Naive thymus-derived CD4-positive, alpha-beta T cell (primary cell): ENCODE results near the gene USP11. TPM values are rescaled to one million over a fixed set of nuclear protein-coding genes. Genes with fewer than 3 reads are reported as not detected.
A peak's percentile ranks its signal among the peaks of the same experiment; 100 is the strongest.
"Not testable (repeated sequence)": the region's sequence is repeated elsewhere in the genome, so short reads cannot be mapped to it uniquely, and the experiment has no call there.

Experiments used
- ATAC-seq: fragments of 150-1000 bp; cut with Tn5 transposase; 2 replicates; pipeline ENCODE4 v1.10.0; 2021; ENCODE audit warnings: mild to moderate bottlenecking, moderate library complexity
- CTCF ChIA-PET: fragments of 350-600 bp; sonication (Branson Sonifier 250); formaldehyde crosslinking; loops from one replicate; lab custom pipeline; 2021; ENCODE audit warnings: antibody characterized with exemption; lab: Charles Lee
- POLR2A ChIA-PET: fragments of 350-600 bp; sonication (Branson Sonifier 250); formaldehyde crosslinking; loops from one replicate; lab custom pipeline; 2021; ENCODE audit warnings: antibody characterized with exemption, inconsistent platforms; lab: Charles Lee
- DNase-seq, 9 donors: peaks; one replicate each; pipeline versions ENCODE4 v3.0.0 to v3.0.0-alpha.2; 2020 to 2022; ENCODE audit warnings: mixed read lengths in 1 of 9
- H3K27ac ChIP-seq: one replicate; pipeline ENCODE4 v1.7.0; 2013; ENCODE audit warnings: mild to moderate bottlenecking, low read depth, low read length, moderate library complexity
- H3K27me3 ChIP-seq, 2 donors: one replicate each; pipeline ENCODE4 v1.7.0; 2013; ENCODE audit warnings: low read length in 2 of 2, mild to moderate bottlenecking in 2 of 2, moderate library complexity in 2 of 2; ENCODE audit not compliant: control insufficient read depth in 2 of 2, insufficient read depth in 2 of 2
- H3K36me3 ChIP-seq, 3 experiments: 1 replicate in 2 of 3; 2 replicates in 1 of 3; pipeline ENCODE4 v1.7.0; 2013; ENCODE audit warnings: low read length in 3 of 3, mild to moderate bottlenecking in 3 of 3, moderate library complexity in 1 of 3; ENCODE audit not compliant: insufficient read depth in 3 of 3, control insufficient read depth in 2 of 3
- H3K4me1 ChIP-seq, 2 donors: one replicate each; pipeline ENCODE4 v1.7.0; 2013; ENCODE audit warnings: low read length in 2 of 2, mild to moderate bottlenecking in 2 of 2, moderate library complexity in 1 of 2; ENCODE audit not compliant: control insufficient read depth in 2 of 2, insufficient read depth in 2 of 2
- H3K4me3 ChIP-seq: 2 replicates; pipeline ENCODE4 v1.7.0; 2013; ENCODE audit warnings: mild to moderate bottlenecking, low read length
- H3K9me3 ChIP-seq, 3 experiments: 1 replicate in 2 of 3; 2 replicates in 1 of 3; pipeline ENCODE4 v1.7.0; 2013; ENCODE audit warnings: low read length in 3 of 3; ENCODE audit not compliant: control insufficient read depth in 2 of 3
- H3K27ac Mint-ChIP-seq, 9 donors: one replicate each; pipeline ENCODE4 v1.8.0; 2020 to 2022; ENCODE audit warnings: mixed read lengths in 9 of 9, mild to moderate bottlenecking in 8 of 9, moderate library complexity in 5 of 9, inconsistent platforms in 2 of 9
- H3K27me3 Mint-ChIP-seq, 5 donors: one replicate each; pipeline ENCODE4 v1.8.0; 2021 to 2022; ENCODE audit warnings: mixed read lengths in 5 of 5, mild to moderate bottlenecking in 1 of 5
- H3K36me3 Mint-ChIP-seq, 5 donors: one replicate each; pipeline ENCODE4 v1.8.0; 2020 to 2022; ENCODE audit warnings: mixed read lengths in 5 of 5, mild to moderate bottlenecking in 3 of 5, inconsistent platforms in 1 of 5
- H3K4me1 Mint-ChIP-seq, 7 donors: one replicate each; pipeline ENCODE4 v1.8.0; 2020 to 2022; ENCODE audit warnings: mixed read lengths in 7 of 7, mild to moderate bottlenecking in 3 of 7, inconsistent platforms in 1 of 7
- H3K4me3 Mint-ChIP-seq, 10 donors: one replicate each; pipeline ENCODE4 v1.8.0; 2020 to 2022; ENCODE audit warnings: mild to moderate bottlenecking in 10 of 10, mixed read lengths in 10 of 10, moderate library complexity in 6 of 10, inconsistent platforms in 2 of 10
- H3K9me3 Mint-ChIP-seq, 11 donors: one replicate each; pipeline ENCODE4 v1.8.0; 2020 to 2022; ENCODE audit warnings: mixed read lengths in 11 of 11, mild to moderate bottlenecking in 4 of 11, inconsistent platforms in 1 of 11, moderate library complexity in 1 of 11
- intact Hi-C, 2 donors: fragments of 100-400 bp; cut with micrococcal nuclease; formaldehyde crosslinking; loops; one replicate each; pipeline ENCODE4 v1.15.1; 2023
- polyA plus RNA-seq, 2 donors: library from polyadenylated mRNA; unstranded; fragments of 300-500 nt; fragmentation: Illumina TruSeq; gene quantifications; one replicate each; pipeline ENCODE4 v1.2.3, GENCODE V29; 2021
- total RNA-seq, 6 experiments: library from RNA in 5 of 6; stranded (reverse) in 5 of 6; gene quantifications; 1 replicate in 5 of 6; 2 replicates in 1 of 6; pipeline ENCODE4 v1.2.3 and lab custom pipeline; 2021 to 2026

Gene USP11
- total and polyA plus RNA-seq, 7 experiments from 2014 or later: 21.3 to 101 (median 77.0) TPM

- ATAC-seq: no peak
- peaks cover 0 to 27% (median 0%) of the 10 kb centered on the region in 3 experiments for H3K36me3 ChIP-seq
- H3K4me1 Mint-ChIP-seq: peaks cover 0 to 8% (median 0%) of the 10 kb centered on the region in 7 donors
- no peaks in the 10 kb centered on the region for H3K27me3 Mint-ChIP-seq
- no peak overlapping the region for H3K4me3 ChIP-seq
- H3K4me1 ChIP-seq: no peaks in the 10 kb centered on the region
- no peaks in the 10 kb centered on the region for H3K27me3 ChIP-seq
- H3K4me3 Mint-ChIP-seq: no peak overlapping the region
- H3K27ac Mint-ChIP-seq: peak overlapping the region in 1 of 9 donors; percentile 56
- DNase-seq: no peak
- POLR2A ChIA-PET: interaction anchor here (0.6 kb wide), 1 partner anchor 120 kb away, joined by 5 read pairs; no protein-coding TSS in a partner anchor
- CTCF ChIA-PET: no interaction called here
- intact Hi-C loops: no loop called here
- H3K9me3 Mint-ChIP-seq: peaks cover 0 to 12% (median 5%) of the 10 kb centered on the region in 11 donors
- peaks cover 0 to 21% (median 14%) of the 10 kb centered on the region in 5 donors for H3K36me3 Mint-ChIP-seq
- H3K9me3 ChIP-seq: no peaks in the 10 kb centered on the region
- H3K27ac ChIP-seq: no peak overlapping the region
These were observed 17.2 kb downstream of the USP11 start for GRCh38 chrX:47250017-47250347.

GRCh38 chrX:47257620-47258019 lies 24.8 kb downstream of the USP11 start:
- H3K4me1 Mint-ChIP-seq, DNase-seq, H3K27me3 ChIP-seq, H3K36me3 ChIP-seq, H3K27ac ChIP-seq, H3K4me3 Mint-ChIP-seq, H3K27ac Mint-ChIP-seq, CTCF ChIA-PET, H3K4me1 ChIP-seq, intact Hi-C loops, ATAC-seq, H3K9me3 ChIP-seq, H3K27me3 Mint-ChIP-seq, H3K4me3 ChIP-seq: not testable (repeated sequence)
- peaks cover 0 to 20% (median 4%) of the 10 kb centered on the region in 11 donors for H3K9me3 Mint-ChIP-seq
- POLR2A ChIA-PET: interaction anchor here (0.6 kb wide), 1 partner anchor 127 kb away, joined by 3 read pairs; no protein-coding TSS in a partner anchor
- peaks cover 0 to 12% (median 1%) of the 10 kb centered on the region in 5 donors for H3K36me3 Mint-ChIP-seq

GRCh38 chrX:47264483-47265173 lies 31.8 kb downstream of the USP11 start:
- no peaks in the 10 kb centered on the region for H3K27me3 ChIP-seq
- H3K9me3 Mint-ChIP-seq: peaks cover 0 to 3% (median 0%) of the 10 kb centered on the region in 11 donors
- H3K4me3 ChIP-seq: no peak overlapping the region
- peak in 1 of 9 donors; percentile 24 for DNase-seq
- no peaks in the 10 kb centered on the region for H3K36me3 ChIP-seq
- no peaks in the 10 kb centered on the region for H3K4me1 ChIP-seq
- peak overlapping the region in 1 of 9 donors; percentile 25 for H3K27ac Mint-ChIP-seq
- intact Hi-C loops: no loop called here
- ChIA-PET CTCF (no interaction called here), POLR2A (no interaction called here)
- no peaks in the 10 kb centered on the region for H3K9me3 ChIP-seq
- H3K27me3 Mint-ChIP-seq: no peaks in the 10 kb centered on the region
- no peak overlapping the region for H3K27ac ChIP-seq
- no peak for ATAC-seq
- peaks cover 0 to 8% (median 0%) of the 10 kb centered on the region in 7 donors for H3K4me1 Mint-ChIP-seq
- no peaks in the 10 kb centered on the region for H3K36me3 Mint-ChIP-seq
- H3K4me3 Mint-ChIP-seq: no peak overlapping the region

GRCh38 chrX:47266643-47267042 lies 33.8 kb downstream of the USP11 start:
- DNase-seq: no peak
- CTCF ChIA-PET: no interaction called here
- POLR2A ChIA-PET: no interaction called here
- no peaks in the 10 kb centered on the region for H3K27me3 ChIP-seq
- H3K9me3 ChIP-seq: no peaks in the 10 kb centered on the region
- no peak for ATAC-seq
- H3K27ac ChIP-seq: no peak overlapping the region
- H3K9me3 Mint-ChIP-seq: peaks cover 0 to 3% (median 0%) of the 10 kb centered on the region in 11 donors
- H3K4me1 ChIP-seq: no peaks in the 10 kb centered on the region
- no peaks in the 10 kb centered on the region for H3K27me3 Mint-ChIP-seq
- H3K4me1 Mint-ChIP-seq: peaks cover 0 to 8% (median 0%) of the 10 kb centered on the region in 7 donors
- no peaks in the 10 kb centered on the region for H3K36me3 ChIP-seq
- intact Hi-C loops: no loop called here
- H3K4me3 Mint-ChIP-seq: no peak overlapping the region
- no peaks in the 10 kb centered on the region for H3K36me3 Mint-ChIP-seq
- H3K4me3 ChIP-seq: no peak overlapping the region
- H3K27ac Mint-ChIP-seq: no peak overlapping the region

- H3K27ac Mint-ChIP-seq: no peak overlapping the region
- no peak for ATAC-seq
- intact Hi-C loops: no loop called here
- Histone ChIP-seq H3K4me1 (no peaks in the 10 kb centered on the region), H3K27me3 (no peaks in the 10 kb centered on the region), H3K9me3 (no peaks in the 10 kb centered on the region), H3K4me3 (no peak overlapping the region), H3K36me3 (no peaks in the 10 kb centered on the region), H3K27ac (no peak overlapping the region)
- ChIA-PET POLR2A (no interaction called here), CTCF (no interaction called here)
- peaks cover 0 to 3% (median 0%) of the 10 kb centered on the region in 7 donors for H3K4me1 Mint-ChIP-seq
- no peaks in the 10 kb centered on the region for H3K36me3 Mint-ChIP-seq
- no peak overlapping the region for H3K4me3 Mint-ChIP-seq
- DNase-seq: no peak
- H3K27me3 Mint-ChIP-seq: no peaks in the 10 kb centered on the region
- no peaks in the 10 kb centered on the region for H3K9me3 Mint-ChIP-seq
These were observed 39.2 kb downstream of the USP11 start for GRCh38 chrX:47272013-47272408.

GRCh38 chrX:47273011-47273730 lies 40.4 kb downstream of the USP11 start:
- Mint-ChIP-seq H3K9me3 (no peaks in the 10 kb centered on the region), H3K27me3 (no peaks in the 10 kb centered on the region), H3K4me3 (no peak overlapping the region), H3K36me3 (no peaks in the 10 kb centered on the region), H3K27ac (peak overlapping the region in 1 of 9 donors; percentile 77), H3K4me1 (peaks cover 0 to 3% (median 0%) of the 10 kb centered on the region in 7 donors)
- Histone ChIP-seq H3K4me1 (no peaks in the 10 kb centered on the region), H3K4me3 (no peak overlapping the region), H3K27ac (no peak overlapping the region), H3K9me3 (no peaks in the 10 kb centered on the region), H3K36me3 (no peaks in the 10 kb centered on the region), H3K27me3 (no peaks in the 10 kb centered on the region)
- intact Hi-C loops: no loop called here
- ChIA-PET POLR2A (no interaction called here), CTCF (no interaction called here)
- DNase-seq (no peak), ATAC-seq (no peak)
